Measurements from ENCODE around the gene ENDOU.
A peak's percentile ranks its signal among the peaks of the same experiment; 100 is the strongest.

Gene ENDOU

GRCh38 chr12:47744005-47744651, 18.8 kb upstream of the ENDOU start:
- DNase-seq (ENCODE audit: low read depth in 1 of 2, low spot score in 1 of 2) = peak; percentile 36 to 39

DNA sequence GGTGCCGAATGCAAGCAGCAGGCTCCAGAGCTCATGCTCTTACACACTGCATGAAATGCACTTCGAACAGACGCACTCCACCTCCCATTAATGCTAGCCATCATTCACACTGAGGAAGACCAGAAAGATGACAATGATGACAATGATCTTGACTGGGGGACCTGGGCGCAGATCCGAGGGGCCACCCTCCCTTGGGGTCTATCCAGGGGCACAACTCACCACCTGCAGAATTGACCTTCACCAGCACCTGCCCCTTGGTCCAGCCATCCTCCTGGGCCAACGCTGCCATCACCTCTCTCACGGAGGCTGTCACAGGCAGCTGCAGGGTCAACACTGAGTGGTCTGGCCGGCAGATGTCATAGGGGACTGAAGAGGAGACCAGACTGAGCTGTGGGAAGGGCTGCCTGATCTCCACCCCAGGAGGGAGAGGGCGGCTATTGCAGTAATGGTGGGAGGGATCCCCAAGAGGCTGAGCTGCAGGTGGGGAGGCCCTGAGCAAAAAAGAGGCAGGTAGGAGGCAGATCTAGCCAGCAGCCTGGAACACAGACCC, 18.1 kb upstream of the ENDOU start:
- no peak for DNase-seq (ENCODE audit: low read depth in 1 of 2, low spot score in 1 of 2)

- peak; percentile 37 to 66 for DNase-seq (ENCODE audit: low read depth in 1 of 2, low spot score in 1 of 2)
Measured at GRCh38 chr12:47742253-47742825, 17.0 kb upstream of the ENDOU start.

- peak in 1 of 2 donors; percentile 46 for DNase-seq (ENCODE audit: low read depth in 1 of 2, low spot score in 1 of 2)
Measured at GRCh38 chr12:47741340-47741703, 16.0 kb upstream of the ENDOU start.

DNA sequence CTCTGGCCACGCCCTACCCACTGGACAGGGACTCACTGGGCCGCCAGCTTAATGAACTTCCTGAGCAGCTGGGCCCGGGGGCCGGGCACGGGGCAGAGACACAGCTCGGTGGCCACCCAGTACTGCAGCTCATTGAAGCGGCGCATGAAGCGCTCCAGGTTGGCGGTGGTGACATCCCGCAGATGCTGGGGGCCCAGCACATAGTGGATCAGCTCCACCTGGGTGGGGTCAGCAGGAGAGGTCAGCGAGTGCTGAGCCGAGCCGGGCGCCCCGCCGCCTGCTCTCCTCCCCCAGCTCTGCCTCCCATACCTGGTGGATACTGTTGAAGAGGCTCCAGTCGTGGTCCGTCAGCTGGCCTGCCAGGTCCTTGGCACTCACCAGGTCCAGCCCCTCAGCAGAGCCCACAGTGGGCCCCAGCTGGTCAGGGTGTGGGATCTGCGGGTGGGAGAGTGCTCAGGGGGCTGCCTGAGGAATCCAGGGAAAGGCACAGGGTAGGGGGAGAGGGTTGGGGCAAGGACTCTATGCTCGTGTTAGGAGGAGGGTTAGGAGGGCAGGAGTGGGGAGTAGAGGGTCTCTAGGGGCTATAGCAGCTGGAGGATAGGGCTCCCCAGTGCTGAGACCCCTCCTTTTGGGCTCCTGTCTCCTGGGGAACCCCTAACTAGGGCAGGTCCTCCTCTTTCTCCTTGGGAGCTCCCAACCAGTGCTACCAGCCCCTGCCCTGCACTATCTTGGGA, 15.5 kb upstream of the ENDOU start:
- no peak for DNase-seq (ENCODE audit: low read depth in 1 of 2, low spot score in 1 of 2)

DNA sequence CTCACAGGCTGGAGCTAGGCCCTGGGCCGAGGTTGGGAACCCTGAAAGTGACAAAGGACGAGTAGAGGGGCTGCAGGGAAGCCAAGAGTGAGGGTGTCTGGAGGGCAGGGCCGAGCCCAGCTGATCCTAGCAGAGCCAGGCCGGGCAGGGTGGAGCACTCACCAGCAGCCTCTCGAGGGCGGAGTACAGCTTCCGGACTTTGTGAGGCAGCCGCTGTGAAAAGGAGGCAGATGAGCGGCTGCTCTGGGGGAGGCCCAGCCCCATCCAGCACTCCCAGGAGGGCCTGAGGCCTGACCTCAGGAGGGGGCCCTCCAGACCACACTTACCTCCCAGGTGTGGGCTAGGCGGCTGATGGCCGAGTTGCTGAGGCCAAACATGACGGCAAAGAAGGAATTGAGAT, 14.7 kb upstream of the ENDOU start:
- no peak for DNase-seq (ENCODE audit: low read depth in 1 of 2, low spot score in 1 of 2)

DNA sequence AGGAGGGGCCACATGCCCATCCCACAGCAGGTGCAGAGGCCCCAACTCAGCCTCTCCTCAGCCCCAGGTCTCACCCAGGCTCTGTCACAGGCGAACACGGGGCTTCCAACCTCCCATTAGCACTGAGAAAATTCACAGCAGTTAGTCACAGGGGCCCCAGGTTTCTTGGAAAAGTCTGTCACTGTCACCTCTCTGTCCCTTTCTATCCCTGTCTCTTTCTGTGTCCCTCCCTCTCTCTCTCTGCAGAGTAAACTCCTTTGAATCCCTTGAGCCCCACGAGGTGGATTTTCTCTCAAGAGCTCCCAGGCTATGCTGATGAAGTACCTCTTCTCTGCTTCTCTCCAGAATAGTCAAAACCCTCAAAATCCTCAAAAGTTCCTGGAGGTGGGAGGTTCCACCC, 14.0 kb upstream of the ENDOU start:
- DNase-seq (ENCODE audit: low read depth in 1 of 2, low spot score in 1 of 2) = no peak

DNA sequence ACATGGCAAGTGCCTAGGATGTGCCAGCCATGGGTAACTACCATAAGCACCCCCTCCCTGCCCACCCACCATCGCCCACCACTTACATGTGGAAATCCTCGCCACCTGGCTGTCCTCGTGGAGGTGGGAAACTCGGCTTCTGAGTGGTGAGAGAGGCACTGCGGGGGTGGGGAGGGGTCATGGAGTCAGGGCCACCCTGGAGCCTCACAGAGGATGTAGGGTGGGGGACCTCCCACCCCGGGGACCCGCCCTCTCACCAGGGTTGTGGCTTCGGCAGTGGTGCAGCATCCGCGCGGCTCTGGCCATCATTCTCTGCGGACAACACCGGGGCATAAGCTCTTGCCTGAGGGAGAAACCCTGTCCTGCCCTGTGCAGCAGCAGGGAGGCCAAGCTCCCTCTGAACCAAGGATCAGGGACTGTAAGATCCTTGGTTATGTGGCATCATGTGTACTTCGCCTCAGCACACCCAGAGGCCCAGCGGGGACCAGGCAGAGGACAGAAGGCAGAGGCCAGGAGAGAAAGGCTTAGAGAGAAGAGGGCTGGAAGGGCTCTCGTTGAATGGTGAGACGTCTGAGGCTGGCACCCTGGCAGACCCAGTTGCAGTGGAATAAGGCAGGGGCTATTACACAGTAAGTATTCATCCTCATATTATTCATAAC, 12.8 kb upstream of the ENDOU start:
- DNase-seq (ENCODE audit: low read depth in 1 of 2, low spot score in 1 of 2) = no peak

DNA sequence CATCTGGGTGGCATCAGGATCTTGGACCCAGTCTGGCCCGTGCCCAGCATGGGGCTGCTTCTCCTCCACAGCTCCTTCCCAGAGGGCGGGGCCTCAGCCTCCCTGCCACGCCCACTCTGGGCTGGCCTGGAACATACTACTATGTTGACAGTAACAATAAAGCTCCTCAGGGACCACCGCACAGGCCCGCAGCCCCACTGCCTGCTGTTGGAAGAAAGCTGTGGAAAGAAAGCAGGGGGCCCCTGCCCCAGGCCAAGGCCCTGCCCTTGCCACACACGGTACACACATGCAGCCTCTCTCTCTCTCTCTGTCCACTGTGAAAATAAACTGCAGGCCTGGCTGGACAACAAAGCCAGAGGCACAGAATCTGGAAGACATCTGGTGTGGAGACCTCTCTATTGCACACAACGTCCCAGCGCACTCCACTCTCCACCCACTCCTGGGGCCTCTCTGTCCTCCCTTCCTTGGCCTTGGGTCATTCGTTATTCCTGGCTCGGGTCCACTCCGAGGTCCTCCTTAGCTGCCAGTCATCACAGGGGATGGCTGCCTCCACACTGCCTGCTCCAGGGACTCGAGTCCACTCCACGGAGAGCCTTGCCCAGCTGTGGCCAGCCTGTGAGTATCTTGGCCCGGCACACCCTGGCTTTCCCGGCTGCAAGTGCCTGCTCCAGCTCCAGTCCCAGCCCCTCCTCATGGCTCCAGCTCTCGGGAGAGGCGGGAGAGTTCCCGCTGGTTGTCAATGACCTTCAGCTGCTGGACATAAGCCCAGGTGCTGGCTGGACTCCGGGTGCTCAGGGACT, 11.8 kb upstream of the ENDOU start:
- DNase-seq (ENCODE audit: low read depth in 1 of 2, low spot score in 1 of 2) = no peak

DNA sequence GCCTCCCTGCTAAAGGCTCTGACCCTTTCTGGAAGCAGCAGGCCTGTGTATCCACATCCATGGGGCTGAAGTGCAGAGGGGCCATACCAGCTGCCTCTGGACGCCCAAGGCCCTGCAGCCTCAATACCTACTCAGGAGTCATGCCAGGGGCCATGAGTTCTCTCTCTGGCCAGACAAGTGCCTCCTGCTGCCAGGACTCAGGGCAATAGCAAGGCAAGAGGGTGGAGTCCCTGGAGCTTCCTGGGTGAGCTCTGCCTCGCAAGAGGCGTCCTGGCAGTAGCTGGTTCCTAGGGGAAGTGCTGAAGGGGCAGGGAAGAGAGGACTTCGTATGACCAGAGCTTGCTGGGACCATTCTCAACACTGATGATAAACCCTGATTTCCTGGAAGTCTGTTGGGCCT, 10.9 kb upstream of the ENDOU start:
- DNase-seq (ENCODE audit: low read depth in 1 of 2, low spot score in 1 of 2) = no peak

DNA sequence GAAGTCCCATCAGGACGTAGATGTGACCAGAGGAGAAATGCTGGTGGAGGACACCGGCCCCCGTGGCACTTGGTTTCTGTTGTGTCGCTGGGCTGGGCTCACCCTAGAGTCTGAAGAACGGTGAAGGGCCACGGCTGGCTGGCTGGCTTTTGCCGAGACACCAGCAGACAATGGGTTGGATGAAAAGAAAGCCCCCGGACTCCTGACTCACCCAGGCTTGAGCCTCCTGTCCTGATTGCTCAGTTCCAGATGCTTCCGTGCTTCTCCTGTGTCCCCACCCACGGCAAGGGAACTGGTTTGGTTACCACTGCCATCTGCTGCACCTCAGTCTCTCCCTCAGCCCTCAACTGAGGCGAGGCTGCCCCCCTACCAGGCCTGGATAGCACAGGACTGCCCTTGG, 10.4 kb upstream of the ENDOU start:
- DNase-seq (ENCODE audit: low read depth in 1 of 2, low spot score in 1 of 2) = no peak

DNA sequence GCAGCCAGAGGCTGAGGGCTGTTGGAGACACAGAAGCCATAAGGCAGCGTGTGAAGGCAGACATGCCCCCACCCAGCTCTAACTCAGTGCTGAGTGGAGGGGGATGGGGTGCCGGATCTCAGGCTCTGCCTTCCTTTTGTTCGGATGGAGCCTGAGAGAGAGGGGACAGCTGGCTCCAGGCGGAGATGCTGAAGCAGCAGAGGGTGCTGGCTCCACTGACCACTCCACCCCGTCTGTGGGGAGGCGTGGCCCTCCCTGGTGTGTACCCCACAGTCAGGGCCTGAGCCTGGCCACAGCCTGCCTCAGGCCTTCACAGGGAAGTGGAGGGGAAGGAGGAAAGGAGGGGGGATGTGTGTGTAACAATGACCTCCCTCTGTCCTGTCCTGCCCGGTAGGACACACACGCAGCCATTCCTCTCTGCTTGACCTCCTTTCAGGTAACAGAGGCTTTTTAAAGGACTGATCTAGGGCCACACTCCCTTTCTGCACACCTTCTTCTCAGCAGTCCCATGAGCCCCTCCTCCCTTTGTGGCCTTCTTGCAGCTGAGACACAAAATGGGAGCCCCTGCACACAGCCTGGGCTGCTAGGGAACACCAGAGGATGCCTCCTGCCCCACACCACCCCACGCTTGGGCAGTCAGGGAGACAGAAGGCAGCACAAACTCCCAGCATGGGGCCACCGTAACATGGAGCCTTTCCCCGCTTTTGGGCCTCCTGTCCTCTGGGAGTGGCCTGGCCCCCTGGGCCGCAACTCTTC, 9.6 kb upstream of the ENDOU start:
- no peak for DNase-seq (ENCODE audit: low read depth in 1 of 2, low spot score in 1 of 2)

- DNase-seq (ENCODE audit: low read depth in 1 of 2, low spot score in 1 of 2) = no peak
Measured at GRCh38 chr12:47733142-47733541, 7.9 kb upstream of the ENDOU start.

DNA sequence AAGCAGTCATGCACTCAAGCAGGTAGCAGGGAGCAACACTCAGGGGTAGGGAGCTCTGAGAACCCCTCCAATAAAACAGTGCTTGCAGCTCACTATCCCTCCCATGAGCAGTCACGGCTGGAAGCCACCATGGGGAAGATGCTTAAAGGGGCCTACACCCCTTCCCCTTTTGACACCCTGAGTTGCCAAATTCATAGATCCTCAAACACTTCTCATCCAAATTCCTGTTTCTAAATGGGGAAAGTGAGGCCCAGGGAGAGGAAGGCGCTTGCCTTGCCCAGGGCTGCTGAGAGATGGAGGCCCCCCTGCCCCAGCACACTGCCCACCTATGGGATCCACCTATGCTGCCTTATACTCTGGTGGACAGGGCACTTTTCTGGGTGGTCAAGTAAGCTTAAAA, 7.2 kb upstream of the ENDOU start:
- no peak for DNase-seq (ENCODE audit: low read depth in 1 of 2, low spot score in 1 of 2)

- DNase-seq (ENCODE audit: low read depth in 1 of 2, low spot score in 1 of 2) = no peak
Measured at GRCh38 chr12:47731723-47732122, 6.4 kb upstream of the ENDOU start.

DNA sequence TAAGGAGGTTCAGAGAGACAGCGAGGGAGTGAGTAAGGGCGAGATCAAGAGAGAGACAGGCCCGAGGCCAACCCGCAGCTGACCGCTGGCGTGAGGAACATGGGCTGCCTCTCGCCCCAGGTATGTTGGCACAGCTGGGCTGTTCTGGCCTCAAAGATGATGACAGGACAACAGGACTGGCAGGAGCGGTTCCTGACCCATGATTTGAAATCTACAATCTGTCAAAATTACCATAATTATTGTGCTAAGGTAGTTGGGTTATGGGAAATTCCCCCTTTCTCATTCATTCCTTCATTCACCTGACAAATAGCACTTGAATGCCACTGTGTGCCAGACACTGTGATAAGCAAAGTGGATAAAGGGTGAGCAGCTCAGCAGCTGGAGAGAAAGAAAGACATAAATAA, 5.1 kb upstream of the ENDOU start:
- no peak for DNase-seq (ENCODE audit: low read depth in 1 of 2, low spot score in 1 of 2)

- DNase-seq (ENCODE audit: low read depth in 1 of 2, low spot score in 1 of 2) = no peak
Measured at GRCh38 chr12:47729233-47729632, 3.9 kb upstream of the ENDOU start.

GRCh38 chr12:47725893-47726292, 603 bp upstream of the ENDOU start:
- no peak for DNase-seq (ENCODE audit: low read depth in 1 of 2, low spot score in 1 of 2)

DNA sequence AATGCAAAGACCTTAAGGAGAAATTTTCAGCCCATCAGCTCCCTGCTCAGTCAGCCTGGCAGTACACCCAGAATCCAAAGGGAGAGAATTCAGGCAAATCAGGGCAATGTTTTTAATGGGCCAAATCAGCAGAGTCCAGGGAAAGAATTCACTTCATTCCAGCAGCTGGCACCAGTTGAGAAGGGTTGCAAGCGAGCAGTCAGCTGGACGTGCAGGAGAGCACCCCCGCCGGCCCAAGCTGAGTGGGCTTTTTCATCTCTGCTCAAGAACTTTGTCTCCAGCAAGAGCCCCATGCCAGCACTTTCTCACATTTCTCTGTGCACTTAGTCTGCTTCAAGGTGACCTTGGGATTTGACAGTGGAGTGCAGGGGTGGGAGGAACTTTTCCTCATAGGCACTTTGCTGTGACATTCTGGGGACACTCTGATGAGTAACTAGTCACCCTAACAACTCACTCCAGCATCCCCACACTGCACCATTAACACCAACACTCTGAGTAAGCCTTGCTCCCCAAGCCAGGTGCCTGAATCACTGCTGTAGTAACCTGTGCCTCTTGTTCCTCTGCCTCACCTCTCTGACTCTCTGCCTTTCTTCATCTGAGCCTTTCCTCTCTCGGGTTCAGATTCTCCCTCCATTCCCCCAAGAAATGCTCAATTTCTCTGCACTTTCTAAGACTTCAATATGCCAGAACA, 2.2 kb downstream of the ENDOU start:
- DNase-seq (ENCODE audit: low read depth in 1 of 2, low spot score in 1 of 2) = no peak
